GM20000 (cell line): ENCODE results near the gene PPP1R14D.

Experiments
- DNase-seq: peaks from one replicate; pipeline ENCODE4 v3.0.0; 2012; ENCODE audit warnings: low spot score
- TF ChIP-seq, protein P1 (sequence below): IDR thresholded peaks from 2 replicates; pipeline ENCODE4 v1.5.1; 2012; ENCODE audit warnings: mild to moderate bottlenecking, control low read depth; ENCODE audit errors: extremely low read depth, missing control alignments

Gene PPP1R14D

DNA sequence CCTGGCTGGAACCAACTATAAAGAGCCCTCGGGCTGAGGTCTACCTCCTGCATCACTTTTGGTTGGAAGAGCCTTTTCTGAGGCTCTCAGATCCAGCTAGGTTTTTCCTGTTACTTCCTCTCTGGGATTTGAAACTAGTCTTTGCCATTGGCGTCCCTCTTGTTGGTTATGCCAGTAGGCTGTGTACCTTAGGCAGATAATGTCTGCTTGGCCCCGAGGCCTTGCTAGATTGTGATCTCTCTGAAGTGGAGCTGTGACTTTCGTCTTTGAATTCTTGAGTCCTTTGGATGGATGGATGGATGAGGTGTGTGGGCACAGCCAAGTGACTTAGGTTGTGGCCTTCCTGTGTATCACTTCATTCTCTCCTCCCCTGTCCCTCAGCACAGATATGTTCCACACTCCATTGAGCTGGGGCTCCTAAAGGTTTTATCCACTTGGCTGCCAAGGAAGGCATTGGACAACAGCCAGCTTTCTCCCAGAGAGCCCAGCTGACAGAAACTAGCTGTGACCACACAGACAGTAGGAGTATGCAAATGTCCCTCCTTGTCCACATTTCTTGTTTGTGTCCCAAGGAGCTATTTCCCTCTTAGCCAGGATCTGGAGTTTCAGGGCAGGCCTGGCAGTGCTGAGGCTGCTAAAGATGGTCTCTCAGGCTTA lies 13.3 kb downstream of the PPP1R14D start:
- TF ChIP-seq, protein P1, sequence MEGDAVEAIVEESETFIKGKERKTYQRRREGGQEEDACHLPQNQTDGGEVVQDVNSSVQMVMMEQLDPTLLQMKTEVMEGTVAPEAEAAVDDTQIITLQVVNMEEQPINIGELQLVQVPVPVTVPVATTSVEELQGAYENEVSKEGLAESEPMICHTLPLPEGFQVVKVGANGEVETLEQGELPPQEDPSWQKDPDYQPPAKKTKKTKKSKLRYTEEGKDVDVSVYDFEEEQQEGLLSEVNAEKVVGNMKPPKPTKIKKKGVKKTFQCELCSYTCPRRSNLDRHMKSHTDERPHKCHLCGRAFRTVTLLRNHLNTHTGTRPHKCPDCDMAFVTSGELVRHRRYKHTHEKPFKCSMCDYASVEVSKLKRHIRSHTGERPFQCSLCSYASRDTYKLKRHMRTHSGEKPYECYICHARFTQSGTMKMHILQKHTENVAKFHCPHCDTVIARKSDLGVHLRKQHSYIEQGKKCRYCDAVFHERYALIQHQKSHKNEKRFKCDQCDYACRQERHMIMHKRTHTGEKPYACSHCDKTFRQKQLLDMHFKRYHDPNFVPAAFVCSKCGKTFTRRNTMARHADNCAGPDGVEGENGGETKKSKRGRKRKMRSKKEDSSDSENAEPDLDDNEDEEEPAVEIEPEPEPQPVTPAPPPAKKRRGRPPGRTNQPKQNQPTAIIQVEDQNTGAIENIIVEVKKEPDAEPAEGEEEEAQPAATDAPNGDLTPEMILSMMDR: no peak
- no peak for DNase-seq

DNA sequence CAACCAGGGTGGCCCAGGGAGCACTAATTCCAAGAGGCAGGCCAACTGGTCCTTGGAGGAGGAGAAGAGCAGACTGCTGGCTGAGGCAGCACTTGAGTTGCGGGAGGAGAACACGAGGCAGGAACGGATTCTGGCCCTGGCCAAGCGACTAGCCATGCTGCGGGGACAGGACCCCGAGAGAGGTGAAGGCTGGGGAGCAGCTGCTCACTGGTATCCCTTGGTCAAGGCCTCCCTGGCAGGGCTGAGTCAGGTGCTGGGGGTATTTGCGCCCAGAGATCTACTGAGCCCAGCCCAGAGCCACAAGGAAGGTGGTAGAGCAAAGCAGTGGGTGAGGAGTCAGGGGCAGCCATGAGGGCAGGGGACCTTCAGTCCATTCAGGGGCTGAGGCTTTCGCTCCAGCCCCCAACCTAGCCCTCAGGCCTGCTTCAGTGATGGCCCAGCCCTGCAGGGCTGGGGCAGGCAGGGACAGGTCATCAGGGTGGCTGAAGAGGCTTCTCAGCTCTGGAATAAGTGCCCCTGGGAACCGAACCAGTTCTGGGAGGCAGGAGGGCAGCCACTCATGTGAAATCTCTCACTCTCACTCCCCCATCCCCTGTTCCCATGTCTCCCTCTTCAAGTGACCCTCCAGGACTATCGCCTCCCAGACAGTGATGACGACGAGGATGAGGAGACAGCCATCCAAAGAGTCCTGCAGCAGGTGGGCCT lies 15.6 kb downstream of the PPP1R14D start:
- TF ChIP-seq, protein P1: no peak
- DNase-seq: no peak

DNA sequence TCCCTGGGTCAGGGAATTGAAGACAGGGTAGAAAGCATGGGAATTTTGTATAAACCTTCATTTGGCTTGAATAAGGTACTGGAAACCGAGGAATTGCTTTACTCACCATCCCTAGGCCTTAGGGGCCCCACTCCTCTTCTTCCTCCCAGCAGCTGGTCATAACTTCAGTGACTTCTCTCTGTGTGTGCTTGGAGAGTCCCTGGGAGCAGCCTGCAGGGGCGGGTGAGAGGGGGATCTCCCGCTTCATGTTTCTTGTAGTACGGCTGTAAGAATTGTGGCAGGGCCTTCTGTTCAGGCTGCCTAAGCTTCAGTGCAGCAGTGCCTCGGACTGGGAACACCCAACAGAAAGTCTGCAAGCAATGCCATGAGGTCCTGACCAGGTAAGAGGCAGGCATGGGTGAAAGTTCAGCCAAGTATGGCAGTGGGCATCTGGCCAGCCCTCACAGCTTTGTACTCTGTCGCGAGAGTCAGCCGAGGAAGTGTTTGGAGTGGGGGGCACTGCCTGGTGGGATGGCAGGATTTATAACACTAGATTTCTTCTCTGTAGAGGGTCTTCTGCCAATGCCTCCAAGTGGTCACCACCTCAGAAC lies 19.6 kb downstream of the PPP1R14D start:
- TF ChIP-seq, protein P1: no peak
- DNase-seq: peak; percentile 29

DNA sequence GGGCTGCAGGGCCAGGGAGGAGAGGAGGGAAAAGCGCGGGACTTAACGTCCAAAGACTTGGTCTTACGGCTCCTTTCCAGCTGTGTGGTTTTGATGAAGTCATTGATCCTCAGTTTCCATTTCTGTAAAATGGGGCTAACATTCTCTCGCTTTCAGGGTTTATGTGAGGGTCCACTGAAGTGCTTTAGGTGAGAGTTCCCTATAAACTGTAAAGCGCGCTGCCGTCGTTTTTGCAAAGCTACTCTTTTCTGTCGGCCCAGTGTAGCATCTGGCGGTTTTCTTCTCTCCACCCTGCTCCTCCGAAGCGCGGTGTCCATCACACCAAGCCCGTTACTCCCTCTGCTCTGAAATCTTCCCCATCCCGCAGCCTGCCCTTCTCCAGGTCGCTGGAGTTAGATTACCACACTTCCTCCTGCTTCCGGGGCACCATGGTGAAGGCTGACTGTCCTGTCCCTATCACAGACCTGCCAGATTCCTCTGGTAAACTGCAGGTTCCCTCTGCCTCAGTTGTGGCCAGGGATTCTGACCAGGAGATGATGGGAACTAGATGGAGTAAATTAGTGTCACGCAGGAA lies 20.5 kb downstream of the PPP1R14D start:
- DNase-seq: no peak
- TF ChIP-seq, protein P1: no peak

DNA sequence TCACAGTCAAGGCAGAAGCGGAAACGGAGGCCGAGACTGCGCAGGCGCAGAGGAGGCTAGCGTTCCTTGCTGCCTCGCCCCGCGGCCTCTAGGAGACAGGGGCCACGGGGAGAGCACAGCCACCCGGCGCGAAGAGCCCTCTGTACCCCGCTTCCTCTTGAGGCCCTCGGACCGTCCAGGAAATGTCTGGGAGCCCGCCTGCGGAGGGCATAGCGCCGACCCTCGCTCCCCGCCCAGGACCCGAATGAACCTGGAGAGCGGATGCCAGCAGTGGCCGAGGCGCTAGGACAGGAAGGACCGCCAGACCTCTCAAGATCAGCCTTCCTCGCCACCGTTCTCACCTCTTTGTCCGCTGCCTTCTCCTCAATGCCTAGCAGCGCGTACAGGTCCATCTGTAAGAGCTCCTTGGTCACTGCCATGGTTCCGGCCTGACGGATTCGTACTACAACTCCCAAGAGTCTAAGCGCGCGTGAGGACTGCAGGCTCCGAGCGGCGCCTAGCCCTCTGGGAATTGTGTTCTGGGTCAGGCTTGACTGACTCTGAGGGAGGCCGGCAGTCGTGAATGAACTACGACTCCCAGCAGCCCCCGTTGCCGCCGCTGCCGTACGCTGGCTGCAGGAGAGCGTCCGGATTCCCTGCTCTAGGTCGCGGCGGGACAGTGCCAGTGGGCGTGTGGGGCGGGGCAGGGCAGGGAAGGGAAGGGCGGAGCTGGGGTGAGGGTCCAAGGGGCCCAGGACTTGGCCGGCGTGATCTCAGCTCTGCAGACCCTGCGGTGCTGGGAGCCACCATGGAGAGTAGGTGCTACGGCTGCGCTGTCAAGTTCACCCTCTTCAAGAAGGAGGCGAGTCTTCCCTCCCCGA lies 21.2 kb downstream of the PPP1R14D start, which contains the start of the genes DNAJC17 and ZFYVE19:
Gene DNAJC17 (minus strand): TSS at position 446 of the 860 bp plus-strand sequence. CDS start 27 bp downstream, at position 419.
Gene ZFYVE19 (plus strand): TSS at position 62 of the 860 bp plus-strand sequence. CDS start 501 bp downstream, at position 563.
- TF ChIP-seq, protein P1: no peak
- DNase-seq: peak; percentile 89

DNA sequence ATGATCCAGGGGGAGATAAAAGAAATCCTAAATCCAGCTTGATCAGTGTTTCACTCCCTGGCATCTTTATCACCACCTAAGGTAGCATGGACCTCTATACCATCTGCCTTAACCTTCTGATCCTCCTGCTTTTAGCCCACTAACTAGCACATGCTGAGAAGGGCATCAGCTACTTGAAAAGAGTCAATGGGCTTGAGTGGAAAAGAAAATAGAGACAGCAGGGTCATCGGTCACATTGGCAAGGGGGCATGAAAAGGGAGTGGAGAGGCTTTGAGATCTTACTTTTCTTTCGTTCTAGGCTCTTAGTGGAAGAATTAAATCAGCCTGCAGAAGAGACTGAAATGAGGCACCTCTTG lies 21.9 kb downstream of the PPP1R14D start:
- TF ChIP-seq, protein P1: no peak
- DNase-seq: no peak
